ENCODE results near the gene DUOX2.

DNA sequence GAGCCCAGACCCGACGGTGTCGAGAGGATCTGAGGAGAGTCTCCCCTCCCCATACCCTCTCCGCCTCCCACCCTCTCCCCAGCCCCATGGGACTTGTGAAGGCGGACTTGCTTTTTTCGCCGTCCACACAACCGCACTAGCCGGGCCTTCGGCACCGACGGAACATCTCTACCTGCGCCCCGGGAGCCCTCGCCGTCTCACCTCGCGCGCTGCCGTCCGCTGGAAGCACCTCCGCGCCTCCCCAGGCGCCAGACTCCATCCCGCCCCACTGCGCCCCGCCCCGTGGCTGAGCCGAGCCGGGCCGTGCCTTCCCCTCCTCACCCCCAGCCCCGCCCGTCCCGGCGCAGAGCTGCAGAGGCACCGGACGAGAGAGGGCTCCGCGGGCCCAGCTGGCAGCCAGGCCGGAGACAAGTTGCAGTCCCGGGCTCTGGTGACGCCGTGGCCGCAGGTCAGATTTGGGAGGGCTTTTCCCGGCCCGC lies 15.7 kb upstream of the DUOX2 start, which contains the start of the genes DUOX1 and DUOXA1:
- TF ChIP-seq YY1 (IDR thresholded peaks at IDR 0.05; ENCODE audit: insufficient read depth, insufficient read length) (no peak), SUZ12 (IDR thresholded peaks at IDR 0.05; ENCODE audit: extremely low read depth, insufficient read depth, insufficient read length) (no peak)
